Hair follicular keratinocyte (primary cell): ENCODE data around the gene HNRNPA1L2. TPM values are rescaled to one million over a fixed set of nuclear protein-coding genes. Genes with fewer than 3 reads are reported as not detected.

ENCODE experiments used
- total RNA-seq: library from RNA; depleted of rRNA; stranded (reverse); fragments of >200 nt; gene quantifications from 2 replicates; pipeline ENCODE4 v1.2.3, GENCODE V29; 2015

HNRNPA1L2 gene
- 2.9 and 4.4 TPM in 2 replicates for total RNA-seq

GRCh38 chr13:52642131-52642530, at the start of gene HNRNPA1L2:
TSS of gene HNRNPA1L2 (plus strand) at chr13:52642431. CDS start at chr13:52642493, 62 bp downstream.

GRCh38 chr13:52652196-52652979, 10.2 kb downstream of the HNRNPA1L2 start, which contains the start of gene SUGT1:
TSS of gene SUGT1 (plus strand) at chr13:52652836. CDS start at chr13:52652921, 85 bp downstream.

Other genes starting within 250 kb of the HNRNPA1L2 start
- gene THSD1, start 236.3 kb upstream of the HNRNPA1L2 start, total RNA-seq: 18.1 and 18.6 TPM in 2 replicates
- 24.3 and 30.6 TPM in 2 replicates for gene VPS36, start 191.8 kb upstream of the HNRNPA1L2 start, total RNA-seq
- gene CKAP2, start 187.0 kb upstream of the HNRNPA1L2 start, total RNA-seq: 16.2 and 39.2 TPM in 2 replicates
- gene SUGT1, start 10.4 kb downstream of the HNRNPA1L2 start, total RNA-seq: 25.1 and 43.1 TPM in 2 replicates
- gene CNMD, start 97.4 kb downstream of the HNRNPA1L2 start, total RNA-seq: not detected in 2 replicates
- not detected in 2 replicates for gene PCDH8, start 206.2 kb downstream of the HNRNPA1L2 start, total RNA-seq